Astrocyte (in vitro differentiated cells and primary cell): ENCODE data around the gene STK32A. TPM values are rescaled to one million over a fixed set of nuclear protein-coding genes. Genes with fewer than 3 reads are reported as not detected.
"Not testable (repeated sequence)": the region's sequence is repeated elsewhere in the genome, so short reads cannot be mapped to it uniquely, and the experiment has no call there.

ENCODE experiments used
- DNase-seq: peaks from one replicate; pipeline ENCODE4 v3.0.0-alpha.2; 2010; ENCODE audit warnings: low read depth
- FAIRE-seq: peaks from 2 replicates; lab custom pipeline; 2011; peaks lifted over from hg19 to GRCh38; lab: Jason Lieb, UNC
- H2AFZ ChIP-seq: 2 replicates; pipeline ENCODE4 v1.6.0; 2012; ENCODE audit warnings: low read depth, low read length, inconsistent platforms
- H3K27ac ChIP-seq: 2 replicates; pipeline ENCODE4 v1.5.1; 2011; ENCODE audit warnings: low read depth, low read length, inconsistent platforms
- H3K27me3 ChIP-seq: 2 replicates; pipeline ENCODE4 v1.6.0; 2011; ENCODE audit warnings: low read length, inconsistent platforms; ENCODE audit not compliant: insufficient read depth
- H3K36me3 ChIP-seq: 2 replicates; pipeline ENCODE4 v1.5.1; 2011; ENCODE audit warnings: low read length, inconsistent platforms; ENCODE audit not compliant: insufficient read depth
- H3K4me1 ChIP-seq: 2 replicates; pipeline ENCODE4 v1.5.1; 2011; ENCODE audit warnings: low read length, inconsistent platforms; ENCODE audit not compliant: insufficient read depth
- H3K4me2 ChIP-seq: 2 replicates; pipeline ENCODE4 v1.6.0; 2012; ENCODE audit warnings: low read length, inconsistent platforms
- H3K4me3 ChIP-seq: 2 replicates; pipeline ENCODE4 v1.5.1; 2011; ENCODE audit warnings: low read depth, mild to moderate bottlenecking, low read length, inconsistent platforms; ENCODE audit not compliant: insufficient read depth
- H3K79me2 ChIP-seq: 2 replicates; pipeline ENCODE4 v1.6.0; 2012; ENCODE audit warnings: mild to moderate bottlenecking, low read length, inconsistent platforms; ENCODE audit not compliant: insufficient read depth
- H3K9ac ChIP-seq: 2 replicates; pipeline ENCODE4 v1.6.0; 2012; ENCODE audit warnings: mild to moderate bottlenecking, low read length, inconsistent platforms
- H3K9me3 ChIP-seq: 2 replicates; pipeline ENCODE4 v1.5.1; 2012; ENCODE audit warnings: low read depth, mild to moderate bottlenecking, low read length, inconsistent platforms; ENCODE audit not compliant: insufficient read depth
- H4K20me1 ChIP-seq: 2 replicates; pipeline ENCODE4 v1.6.0; 2012; ENCODE audit warnings: low read length, inconsistent platforms; ENCODE audit not compliant: insufficient read depth
- H3K27ac Mint-ChIP-seq: one replicate; pipeline ENCODE4 v1.8.0; 2021; ENCODE audit warnings: mild to moderate bottlenecking, mixed read lengths; ENCODE audit not compliant: unreplicated experiment
- H3K27me3 Mint-ChIP-seq: one replicate; pipeline ENCODE4 v1.8.0; 2021; ENCODE audit warnings: low read depth, mixed read lengths; ENCODE audit not compliant: unreplicated experiment
- H3K36me3 Mint-ChIP-seq: one replicate; pipeline ENCODE4 v1.8.0; 2021; ENCODE audit warnings: low read depth, mixed read lengths; ENCODE audit not compliant: unreplicated experiment
- H3K4me1 Mint-ChIP-seq: one replicate; pipeline ENCODE4 v1.8.0; 2021; ENCODE audit warnings: low read depth, mixed read lengths; ENCODE audit not compliant: unreplicated experiment
- H3K4me3 Mint-ChIP-seq: one replicate; pipeline ENCODE4 v1.8.0; 2021; ENCODE audit warnings: mild to moderate bottlenecking, moderate library complexity, mixed read lengths; ENCODE audit not compliant: unreplicated experiment
- H3K9me3 Mint-ChIP-seq: one replicate; pipeline ENCODE4 v1.8.0; 2021; ENCODE audit warnings: mild to moderate bottlenecking, mixed read lengths; ENCODE audit not compliant: unreplicated experiment
- CTCF ChIP-seq: IDR thresholded peaks from 2 replicates; pipeline ENCODE4 v1.5.1; 2011; ENCODE audit warnings: low read depth, mild to moderate bottlenecking, inconsistent platforms, low read length, moderate library complexity; ENCODE audit not compliant: insufficient read depth
- EZH2 ChIP-seq: IDR thresholded peaks from 2 replicates; pipeline ENCODE4 v1.6.1; 2012; ENCODE audit warnings: mild to moderate bottlenecking, low read length, inconsistent platforms; ENCODE audit not compliant: insufficient read depth
- total RNA-seq: library from RNA; stranded (reverse); gene quantifications from 2 replicates; pipeline ENCODE4 v1.2.1, GENCODE V29; 2021

The STK32A gene
- total RNA-seq, 1 donor from 2014 or later, result 0.25 TPM

GRCh38 chr5:147226512-147226911 lies 8.3 kb upstream of the STK32A start:
- H3K9ac ChIP-seq, result no peak overlapping the region
- Mint-ChIP-seq H3K27me3 (peaks cover 17% of the 10 kb centered on the region), H3K36me3 (no peaks in the 10 kb centered on the region), H3K9me3 (peaks cover 2% of the 10 kb centered on the region), H3K4me1 (peaks cover 14% of the 10 kb centered on the region), H3K27ac (no peak overlapping the region), H3K4me3 (no peak overlapping the region)
- no peak overlapping the region for H3K4me2 ChIP-seq
- peaks cover 4% of the 10 kb centered on the region for H3K4me1 ChIP-seq
- no peaks in the 10 kb centered on the region for H3K36me3 ChIP-seq
- no peak for FAIRE-seq
- H3K4me3 ChIP-seq, result no peak overlapping the region
- H4K20me1 ChIP-seq, result no peaks in the 10 kb centered on the region
- peaks cover 5% of the 10 kb centered on the region for H3K27me3 ChIP-seq
- no peak for TF ChIP-seq CTCF
- TF ChIP-seq EZH2, result no peak
- no peaks in the 10 kb centered on the region for H3K9me3 ChIP-seq
- no peak overlapping the region for H2AFZ ChIP-seq
- DNase-seq, result no peak
- H3K79me2 ChIP-seq, result no peaks in the 10 kb centered on the region
- H3K27ac ChIP-seq, result no peak overlapping the region

GRCh38 chr5:147234239-147234824 lies 494 bp upstream of the STK32A start:
- peak overlapping the region; percentile 85 for H2AFZ ChIP-seq
- no peaks in the 10 kb centered on the region for H3K36me3 Mint-ChIP-seq
- peaks cover 18% of the 10 kb centered on the region for H3K27me3 ChIP-seq
- peak overlapping the region; percentile 85 for H3K4me2 ChIP-seq
- peaks cover 42% of the 10 kb centered on the region for H3K27me3 Mint-ChIP-seq
- H3K9me3 ChIP-seq, result no peaks in the 10 kb centered on the region
- H3K36me3 ChIP-seq, result no peaks in the 10 kb centered on the region
- DNase-seq (no peak), FAIRE-seq (no peak)
- no peaks in the 10 kb centered on the region for H3K79me2 ChIP-seq
- no peak overlapping the region for H3K27ac Mint-ChIP-seq
- no peaks in the 10 kb centered on the region for H4K20me1 ChIP-seq
- peak overlapping the region; percentile 68 for H3K4me3 Mint-ChIP-seq
- TF ChIP-seq CTCF, result no peak
- H3K4me1 Mint-ChIP-seq, result no peaks in the 10 kb centered on the region
- peaks cover 4% of the 10 kb centered on the region for H3K4me1 ChIP-seq
- H3K4me3 ChIP-seq, result peak overlapping the region; percentile 59
- no peak overlapping the region for H3K27ac ChIP-seq
- H3K9ac ChIP-seq, result peak overlapping the region; percentile 40
- peaks cover 2% of the 10 kb centered on the region for H3K9me3 Mint-ChIP-seq

DNA sequence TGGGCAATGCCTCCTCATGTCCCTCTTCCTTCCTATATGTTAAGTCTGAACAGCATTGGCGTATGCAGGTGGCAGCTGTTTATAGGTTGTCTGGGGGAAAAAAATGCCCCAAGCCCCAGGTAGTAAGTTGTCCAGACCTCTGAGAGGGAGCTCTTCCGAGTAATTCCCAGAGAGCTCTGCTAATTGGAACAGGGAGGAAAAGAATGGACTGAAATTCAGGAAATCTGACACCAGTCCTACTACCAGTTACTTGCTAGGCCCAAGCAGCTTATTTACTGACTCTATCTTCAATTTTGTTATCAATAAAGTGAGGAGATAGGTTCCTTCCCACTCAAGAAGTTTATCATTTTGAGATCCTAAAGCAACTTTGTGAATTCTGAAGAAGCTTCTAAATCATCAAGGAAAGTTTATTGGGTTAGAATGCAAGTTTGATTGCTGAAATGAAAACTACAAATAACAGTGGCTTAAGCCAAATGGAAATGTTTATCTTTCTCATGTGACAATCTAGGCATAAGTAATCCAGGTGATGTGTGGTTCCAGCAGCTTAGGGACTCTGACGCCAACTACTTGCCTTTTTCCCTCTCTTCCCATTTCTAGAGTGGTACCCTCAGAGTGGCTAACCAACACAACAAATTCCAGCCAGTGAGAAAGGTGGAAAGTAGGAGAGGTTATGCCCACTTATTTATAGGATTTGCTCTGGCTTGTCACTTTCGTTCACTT lies 5.6 kb downstream of the STK32A start:
- H3K27me3 ChIP-seq, result peaks cover 5% of the 10 kb centered on the region
- no peak overlapping the region for H3K9ac ChIP-seq
- H3K4me2 ChIP-seq, result no peak overlapping the region
- H3K27ac ChIP-seq, result no peak overlapping the region
- Mint-ChIP-seq H3K4me3 (no peak overlapping the region), H3K36me3 (no peaks in the 10 kb centered on the region), H3K27me3 (peaks cover 6% of the 10 kb centered on the region), H3K4me1 (no peaks in the 10 kb centered on the region), H3K27ac (no peak overlapping the region), H3K9me3 (no peaks in the 10 kb centered on the region)
- no peak overlapping the region for H3K4me3 ChIP-seq
- no peaks in the 10 kb centered on the region for H3K9me3 ChIP-seq
- H2AFZ ChIP-seq, result no peak overlapping the region
- FAIRE-seq (no peak), DNase-seq (no peak)
- no peaks in the 10 kb centered on the region for H3K4me1 ChIP-seq
- no peaks in the 10 kb centered on the region for H3K36me3 ChIP-seq
- H4K20me1 ChIP-seq, result no peaks in the 10 kb centered on the region
- no peak for TF ChIP-seq EZH2
- TF ChIP-seq CTCF, result no peak
- H3K79me2 ChIP-seq, result no peaks in the 10 kb centered on the region

DNA sequence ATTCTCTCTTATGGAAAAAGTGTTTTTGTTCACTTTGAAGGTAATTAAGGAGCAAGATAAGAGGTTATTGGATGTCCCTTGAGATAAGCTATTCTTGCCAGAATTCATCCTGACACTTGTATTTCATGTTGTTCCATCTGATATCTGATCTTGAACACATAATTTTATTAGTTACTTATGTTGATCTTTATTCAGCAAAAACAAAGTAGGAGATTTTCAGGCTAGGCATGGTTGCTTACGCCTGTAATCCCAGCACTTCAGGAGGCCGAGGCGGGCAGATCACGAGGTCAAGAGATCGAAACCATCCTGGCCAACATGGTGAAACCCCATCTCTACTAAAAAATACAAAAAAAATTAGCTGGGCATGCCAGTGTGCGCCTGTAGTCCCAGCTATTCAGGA lies 8.4 kb downstream of the STK32A start:
- not testable (repeated sequence) for FAIRE-seq, H3K79me2 ChIP-seq

More for the DNA sequence above, 8.4 kb downstream of the STK32A start:
- H3K27ac Mint-ChIP-seq, H3K9me3 Mint-ChIP-seq, H2AFZ ChIP-seq, H3K4me2 ChIP-seq, H3K4me1 Mint-ChIP-seq, H3K4me3 Mint-ChIP-seq, H3K27me3 Mint-ChIP-seq, H3K9me3 ChIP-seq, H3K9ac ChIP-seq, H3K36me3 ChIP-seq, H3K4me3 ChIP-seq, H4K20me1 ChIP-seq, H3K27ac ChIP-seq, H3K27me3 ChIP-seq, H3K4me1 ChIP-seq, H3K36me3 Mint-ChIP-seq, DNase-seq: not testable (repeated sequence)
